ENCODE results near the gene PCGF5.
A peak's percentile ranks its signal among the peaks of the same experiment; 100 is the strongest.

The PCGF5 gene

GRCh38 chr10:91198781-91199180, 21.7 kb upstream of the PCGF5 start:
- TF ChIP-seq CTCF (IDR thresholded peaks at IDR 0.05; ENCODE audit: borderline replicate concordance, control extremely low read depth, extremely low read depth, insufficient read depth, missing control alignments): no peak
- peak; percentile 40 for DNase-seq (ENCODE audit: low spot score)
- in situ Hi-C loops (cut with MboI; ENCODE audit: low sequenced_read_pairs, unreplicated experiment): no loop called here

- TF ChIP-seq CTCF (IDR thresholded peaks at IDR 0.05; ENCODE audit: borderline replicate concordance, control extremely low read depth, extremely low read depth, insufficient read depth, missing control alignments): no peak
- in situ Hi-C loops (cut with MboI; ENCODE audit: low sequenced_read_pairs, unreplicated experiment): no loop called here
Measured at GRCh38 chr10:91200314-91201212, 19.9 kb upstream of the PCGF5 start.

GRCh38 chr10:91201213-91201996, 19.1 kb upstream of the PCGF5 start:
- DNase-seq (ENCODE audit: low spot score): no peak
- TF ChIP-seq CTCF (IDR thresholded peaks at IDR 0.05; ENCODE audit: borderline replicate concordance, control extremely low read depth, extremely low read depth, insufficient read depth, missing control alignments): no peak
- in situ Hi-C loops (cut with MboI; ENCODE audit: low sequenced_read_pairs, unreplicated experiment): no loop called here

More at GRCh38 chr10:91200314-91201212, 19.9 kb upstream of the PCGF5 start:
- DNase-seq (ENCODE audit: low spot score): no peak

GRCh38 chr10:91206427-91206826, 14.0 kb upstream of the PCGF5 start:
- in situ Hi-C loops (cut with MboI; ENCODE audit: low sequenced_read_pairs, unreplicated experiment): no loop called here
- no peak for DNase-seq (ENCODE audit: low spot score)
- no peak for TF ChIP-seq CTCF (IDR thresholded peaks at IDR 0.05; ENCODE audit: borderline replicate concordance, control extremely low read depth, extremely low read depth, insufficient read depth, missing control alignments)

GRCh38 chr10:91206837-91207474, 13.5 kb upstream of the PCGF5 start:
- no peak for DNase-seq (ENCODE audit: low spot score)
- TF ChIP-seq CTCF (IDR thresholded peaks at IDR 0.05; ENCODE audit: borderline replicate concordance, control extremely low read depth, extremely low read depth, insufficient read depth, missing control alignments): no peak
- in situ Hi-C loops (cut with MboI; ENCODE audit: low sequenced_read_pairs, unreplicated experiment): no loop called here

GRCh38 chr10:91208642-91209041, 11.8 kb upstream of the PCGF5 start:
- in situ Hi-C loops (cut with MboI; ENCODE audit: low sequenced_read_pairs, unreplicated experiment): no loop called here
- TF ChIP-seq CTCF (IDR thresholded peaks at IDR 0.05; ENCODE audit: borderline replicate concordance, control extremely low read depth, extremely low read depth, insufficient read depth, missing control alignments): no peak
- no peak for DNase-seq (ENCODE audit: low spot score)

Measured in GM13976 (cell line).